HG02642 (cell line): ENCODE data around the gene MUC5B.

Experiments
- ATAC-seq: cut with Tn5 transposase; IDR thresholded peaks from one replicate; pipeline ENCODE4 v1.9.1; 2021; ENCODE audit warnings: mild to moderate bottlenecking; ENCODE audit not compliant: unreplicated experiment, poor library complexity

MUC5B gene

GRCh38 chr11:1277936-1278512 is 55.2 kb downstream of the MUC5B start:
- no peak for ATAC-seq

- ATAC-seq, result no peak
These were observed 56.2 kb downstream of the MUC5B start for GRCh38 chr11:1278766-1279673.

GRCh38 chr11:1279674-1280055 is 56.8 kb downstream of the MUC5B start:
- ATAC-seq, result no peak

- no peak for ATAC-seq
These were observed 57.5 kb downstream of the MUC5B start for GRCh38 chr11:1280116-1281035.

- no peak for ATAC-seq
These were observed 58.6 kb downstream of the MUC5B start for GRCh38 chr11:1281326-1281973.

- no peak for ATAC-seq
These were observed 59.1 kb downstream of the MUC5B start for GRCh38 chr11:1281974-1282365.

- no peak for ATAC-seq
These were observed 60.2 kb downstream of the MUC5B start for GRCh38 chr11:1283091-1283511.

GRCh38 chr11:1283906-1284305 is 61.0 kb downstream of the MUC5B start:
- no peak for ATAC-seq

GRCh38 chr11:1285316-1285744 is 62.5 kb downstream of the MUC5B start:
- ATAC-seq, result no peak

GRCh38 chr11:1285876-1286275 is 63.0 kb downstream of the MUC5B start:
- no peak for ATAC-seq

GRCh38 chr11:1287928-1288327 is 65.1 kb downstream of the MUC5B start:
- no peak for ATAC-seq

- ATAC-seq, result no peak
These were observed 65.7 kb downstream of the MUC5B start for GRCh38 chr11:1288426-1289151.

- no peak for ATAC-seq
These were observed 66.5 kb downstream of the MUC5B start for GRCh38 chr11:1289211-1289935.

GRCh38 chr11:1290052-1291040 is 67.5 kb downstream of the MUC5B start:
- ATAC-seq, result no peak

GRCh38 chr11:1291295-1292017 is 68.6 kb downstream of the MUC5B start:
- no peak for ATAC-seq

- no peak for ATAC-seq
These were observed 69.3 kb downstream of the MUC5B start for GRCh38 chr11:1292018-1292643.
